ENCODE results near the gene RNF144B. TPM values are rescaled to one million over a fixed set of nuclear protein-coding genes. Genes with fewer than 3 reads are reported as not detected.

The RNF144B gene
- total RNA-seq, 1 donor from 2014 or later, result 14.1 TPM

GRCh38 chr6:18391023-18391422, 3.9 kb downstream of the RNF144B start:
- Histone ChIP-seq H3K9me3 (replicated peaks) (no peaks in the 10 kb centered on the region), H3K27ac (replicated peaks) (no peak overlapping the region), H3K4me1 (peaks cover 90% of the 10 kb centered on the region), H3K36me3 (no peaks in the 10 kb centered on the region), H3K4me3 (peak overlapping the region; percentile 76), H3K27me3 (ENCODE audit: low read depth) (no peaks in the 10 kb centered on the region)
- no peak for DNase-seq
- no peak for TF ChIP-seq CTCF (IDR thresholded peaks at IDR 0.05; ENCODE audit: borderline replicate concordance)
- intact Hi-C loops (cut with micrococcal nuclease), result no loop called here

DNA sequence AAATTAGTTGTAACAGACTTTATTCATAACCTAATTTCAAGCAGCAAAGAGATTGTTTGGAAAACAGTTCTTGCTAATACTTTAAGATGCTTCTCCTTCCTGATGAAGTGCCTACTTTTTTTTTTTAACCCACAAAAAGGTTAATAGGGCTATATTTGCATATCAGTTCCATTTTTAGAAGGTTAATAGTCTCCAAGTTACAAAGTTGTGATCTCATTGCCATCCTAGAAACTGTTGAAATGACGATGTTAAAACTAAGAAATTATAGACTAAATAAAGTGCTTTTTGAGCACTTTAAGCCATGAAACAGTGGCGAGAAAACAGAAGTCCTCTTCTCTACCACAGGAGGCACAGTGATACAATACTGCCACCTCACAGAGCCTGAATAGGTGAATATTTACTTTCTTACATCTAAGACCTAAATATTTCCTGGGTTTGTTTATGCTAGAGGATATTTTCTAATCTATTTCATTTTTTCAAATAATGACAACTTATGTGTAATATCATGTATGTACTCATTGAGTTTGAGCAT, 5.3 kb downstream of the RNF144B start:
- no peaks in the 10 kb centered on the region for H3K27me3 ChIP-seq (ENCODE audit: low read depth)
- no peak for DNase-seq
- H3K4me1 ChIP-seq, result peaks cover 78% of the 10 kb centered on the region
- no peak overlapping the region for H3K27ac ChIP-seq (replicated peaks)
- no peaks in the 10 kb centered on the region for H3K9me3 ChIP-seq (replicated peaks)
- intact Hi-C loops (cut with micrococcal nuclease), result no loop called here
- peak overlapping the region; percentile 76 for H3K4me3 ChIP-seq
- no peaks in the 10 kb centered on the region for H3K36me3 ChIP-seq
- TF ChIP-seq CTCF (IDR thresholded peaks at IDR 0.05; ENCODE audit: borderline replicate concordance), result no peak

DNA sequence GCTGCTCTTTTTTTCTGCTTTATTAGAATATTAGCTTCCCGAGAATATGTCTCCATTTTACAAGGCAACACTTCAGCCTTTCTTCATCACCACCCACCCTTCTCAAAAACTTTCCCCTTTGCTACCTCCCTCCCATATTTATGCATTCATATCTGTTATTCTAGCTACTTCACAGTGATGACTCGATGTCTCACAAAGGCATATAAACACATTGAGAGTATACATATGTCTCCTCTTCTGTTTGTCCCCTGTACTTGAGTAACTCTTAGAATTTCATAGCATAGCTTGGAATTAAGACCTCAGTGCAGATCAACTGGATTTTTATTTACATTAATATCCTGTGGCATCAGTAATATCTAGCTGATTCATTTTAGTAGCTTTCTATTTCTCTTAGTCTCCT, 6.5 kb downstream of the RNF144B start:
- DNase-seq, result no peak
- no peaks in the 10 kb centered on the region for H3K36me3 ChIP-seq
- H3K27me3 ChIP-seq (ENCODE audit: low read depth), result no peaks in the 10 kb centered on the region
- no peaks in the 10 kb centered on the region for H3K9me3 ChIP-seq (replicated peaks)
- no peak overlapping the region for H3K27ac ChIP-seq (replicated peaks)
- H3K4me1 ChIP-seq, result peaks cover 76% of the 10 kb centered on the region
- no peak for TF ChIP-seq CTCF (IDR thresholded peaks at IDR 0.05; ENCODE audit: borderline replicate concordance)
- peak overlapping the region; percentile 76 for H3K4me3 ChIP-seq
- intact Hi-C loops (cut with micrococcal nuclease), result no loop called here

- DNase-seq, result no peak
- TF ChIP-seq CTCF (IDR thresholded peaks at IDR 0.05; ENCODE audit: borderline replicate concordance), result no peak
- peak overlapping the region; percentile 3 for H3K4me3 ChIP-seq
- no peaks in the 10 kb centered on the region for H3K27me3 ChIP-seq (ENCODE audit: low read depth)
- intact Hi-C loops (cut with micrococcal nuclease), result no loop called here
- H3K9me3 ChIP-seq (replicated peaks), result no peaks in the 10 kb centered on the region
- H3K4me1 ChIP-seq, result peaks cover 72% of the 10 kb centered on the region
- H3K27ac ChIP-seq (replicated peaks), result no peak overlapping the region
- H3K36me3 ChIP-seq, result peaks cover 11% of the 10 kb centered on the region
These were observed 8.2 kb downstream of the RNF144B start for GRCh38 chr6:18395177-18395855.

- no peak for TF ChIP-seq CTCF (IDR thresholded peaks at IDR 0.05; ENCODE audit: borderline replicate concordance)
- DNase-seq, result no peak
- no peak overlapping the region for H3K27ac ChIP-seq (replicated peaks)
- H3K27me3 ChIP-seq (ENCODE audit: low read depth), result no peaks in the 10 kb centered on the region
- H3K4me3 ChIP-seq, result no peak overlapping the region
- H3K4me1 ChIP-seq, result peaks cover 75% of the 10 kb centered on the region
- peaks cover 14% of the 10 kb centered on the region for H3K36me3 ChIP-seq
- intact Hi-C loops (cut with micrococcal nuclease), result no loop called here
- no peaks in the 10 kb centered on the region for H3K9me3 ChIP-seq (replicated peaks)
These were observed 8.7 kb downstream of the RNF144B start for GRCh38 chr6:18395856-18396197.

All from left ventricle myocardium inferior (tissue), 1 donor.